GM20000 (cell line): ENCODE results near the gene CCDC70.
"Not testable (repeated sequence)": the region's sequence is repeated elsewhere in the genome, so short reads cannot be mapped to it uniquely, and the experiment has no call there.

ENCODE experiments used
- DNase-seq: peaks from one replicate; pipeline ENCODE4 v3.0.0; 2012; ENCODE audit warnings: low spot score
- CTCF ChIP-seq: IDR thresholded peaks from 2 replicates; pipeline ENCODE4 v1.5.1; 2012; ENCODE audit warnings: mild to moderate bottlenecking, control low read depth; ENCODE audit errors: extremely low read depth, missing control alignments

Gene CCDC70

GRCh38 chr13:51895906-51896888 lies 34.4 kb downstream of the CCDC70 start:
- TF ChIP-seq CTCF = peak; percentile 43
- DNase-seq = peak; percentile 68

DNA sequence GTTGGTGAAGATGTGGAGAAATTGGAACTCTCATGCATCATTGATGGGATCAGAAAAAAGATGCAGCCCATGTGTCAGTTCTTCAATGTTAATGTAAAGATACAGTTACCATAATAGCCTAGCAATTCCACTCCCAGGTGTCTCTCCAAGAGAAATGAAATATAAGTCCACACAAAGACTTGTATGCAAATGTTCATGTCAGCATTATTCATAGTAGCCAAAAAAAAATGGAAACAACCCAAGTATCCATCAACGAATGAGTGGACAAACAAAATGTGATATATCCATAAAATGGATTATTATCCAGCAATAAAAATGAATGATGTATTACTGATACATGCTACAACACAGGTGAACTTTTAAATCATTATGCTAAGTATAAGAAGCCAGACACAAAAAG lies 38.7 kb downstream of the CCDC70 start:
- TF ChIP-seq CTCF = no peak
- no peak for DNase-seq

DNA sequence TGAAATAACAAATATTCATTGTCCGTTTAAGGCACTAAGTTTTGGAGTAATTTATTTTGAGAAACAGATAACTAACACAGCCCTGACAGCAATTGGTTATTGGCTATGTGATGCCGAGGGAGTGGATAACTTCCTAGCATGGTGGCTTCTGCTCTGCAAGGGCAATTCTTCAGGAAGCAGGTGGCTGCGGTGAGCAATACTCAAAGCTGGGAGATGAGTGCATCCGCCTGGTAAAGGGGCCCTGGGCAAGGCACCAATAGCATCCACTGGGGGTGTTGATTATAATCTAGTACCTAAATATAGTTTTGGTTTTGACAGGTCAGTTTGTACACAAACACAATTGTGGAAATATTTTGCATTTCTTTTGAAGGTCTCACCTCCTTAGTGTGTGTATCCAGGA lies 41.0 kb downstream of the CCDC70 start:
- no peak for TF ChIP-seq CTCF
- no peak for DNase-seq

- DNase-seq = no peak
- TF ChIP-seq CTCF = no peak
Measured at GRCh38 chr13:51905787-51906186, 44.0 kb downstream of the CCDC70 start.

- TF ChIP-seq CTCF = no peak
- DNase-seq = no peak
Measured at GRCh38 chr13:51906581-51906980, 44.8 kb downstream of the CCDC70 start.

DNA sequence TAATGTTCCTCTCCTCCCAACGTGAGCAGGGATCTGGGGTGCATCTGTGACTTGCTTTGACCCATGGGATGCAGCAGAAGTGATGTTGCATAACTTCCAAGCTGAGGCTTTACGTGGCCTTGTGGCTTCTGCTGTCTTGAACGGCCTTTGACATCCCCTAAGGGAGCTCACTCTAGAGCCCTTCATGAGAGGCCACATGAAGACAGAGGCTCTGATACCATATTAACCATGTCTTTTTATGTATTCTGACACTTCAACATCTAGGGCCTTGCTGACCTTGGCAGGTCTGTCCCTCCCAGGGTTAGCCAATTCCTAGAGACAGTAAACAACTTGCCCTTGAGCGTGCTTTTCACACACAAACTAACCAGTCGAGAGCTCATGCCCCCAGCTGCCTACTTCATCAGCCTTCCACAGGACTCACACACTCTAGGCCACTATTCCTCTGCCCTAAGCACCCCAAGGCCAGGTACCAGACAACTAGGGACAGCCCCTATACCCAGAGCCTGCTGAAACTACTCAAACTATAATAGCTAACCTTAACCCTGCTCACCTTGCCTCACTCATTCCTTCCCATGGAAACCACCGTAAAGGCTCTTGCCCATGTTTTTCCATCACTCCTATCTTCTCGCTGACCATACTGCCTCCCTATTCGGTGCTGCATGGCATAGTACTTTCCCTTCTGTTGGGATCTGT lies 45.4 kb downstream of the CCDC70 start:
- DNase-seq = no peak
- TF ChIP-seq CTCF = no peak

- not testable (repeated sequence) for DNase-seq
Measured at GRCh38 chr13:51909265-51909664, 47.5 kb downstream of the CCDC70 start.
